Keratinocyte (primary cell): ENCODE results near the gene TENM4.

Experiments
- EZH2 ChIP-seq: IDR thresholded peaks from one replicate; pipeline ENCODE4 v1.6.1; 2012; ENCODE audit warnings: inconsistent platforms, mild to moderate bottlenecking, low read length, moderate library complexity
- TF ChIP-seq, protein P1 (sequence below), 3 experiments: IDR thresholded peaks in 1 of 3; conservative IDR thresholded peaks in 1 of 3; optimal IDR thresholded peaks in 1 of 3; 2 replicates in 2 of 3; 3 replicates in 1 of 3; pipeline versions ENCODE3 to v1.5.1; 2011; ENCODE audit warnings: low read length in 3 of 3, mild to moderate bottlenecking in 3 of 3, moderate library complexity in 2 of 3, control low read depth in 1 of 3, inconsistent platforms in 1 of 3; ENCODE audit not compliant: insufficient read depth in 2 of 3; ENCODE audit errors: extremely low read depth in 1 of 3

DNA sequence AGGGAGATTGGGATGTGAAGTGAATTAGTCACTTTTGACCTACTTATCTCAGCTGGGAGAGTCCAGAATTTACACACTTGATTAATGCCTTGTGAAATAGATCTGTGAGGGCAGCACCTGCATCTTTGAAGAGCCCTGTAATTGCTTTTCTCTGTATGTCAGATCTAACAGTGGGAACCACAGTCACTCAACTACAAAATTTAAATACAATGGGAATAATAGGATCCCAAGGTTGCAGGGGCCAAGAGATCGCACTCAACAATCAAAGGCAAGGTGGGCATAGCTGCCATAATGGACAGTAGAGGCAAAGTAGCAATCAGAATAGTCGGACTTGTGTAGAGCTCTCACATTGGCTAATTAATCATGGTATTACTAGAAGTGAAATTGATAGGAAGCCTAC, 820.7 kb downstream of the TENM4 start:
- TF ChIP-seq, protein P1, sequence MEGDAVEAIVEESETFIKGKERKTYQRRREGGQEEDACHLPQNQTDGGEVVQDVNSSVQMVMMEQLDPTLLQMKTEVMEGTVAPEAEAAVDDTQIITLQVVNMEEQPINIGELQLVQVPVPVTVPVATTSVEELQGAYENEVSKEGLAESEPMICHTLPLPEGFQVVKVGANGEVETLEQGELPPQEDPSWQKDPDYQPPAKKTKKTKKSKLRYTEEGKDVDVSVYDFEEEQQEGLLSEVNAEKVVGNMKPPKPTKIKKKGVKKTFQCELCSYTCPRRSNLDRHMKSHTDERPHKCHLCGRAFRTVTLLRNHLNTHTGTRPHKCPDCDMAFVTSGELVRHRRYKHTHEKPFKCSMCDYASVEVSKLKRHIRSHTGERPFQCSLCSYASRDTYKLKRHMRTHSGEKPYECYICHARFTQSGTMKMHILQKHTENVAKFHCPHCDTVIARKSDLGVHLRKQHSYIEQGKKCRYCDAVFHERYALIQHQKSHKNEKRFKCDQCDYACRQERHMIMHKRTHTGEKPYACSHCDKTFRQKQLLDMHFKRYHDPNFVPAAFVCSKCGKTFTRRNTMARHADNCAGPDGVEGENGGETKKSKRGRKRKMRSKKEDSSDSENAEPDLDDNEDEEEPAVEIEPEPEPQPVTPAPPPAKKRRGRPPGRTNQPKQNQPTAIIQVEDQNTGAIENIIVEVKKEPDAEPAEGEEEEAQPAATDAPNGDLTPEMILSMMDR (optimal IDR thresholded peaks at IDR 0.05 in 1 of 3, IDR thresholded peaks at IDR 0.05 in 1 of 3, conservative IDR thresholded peaks at IDR 0.05 in 1 of 3; ENCODE audit: extremely low read depth in 1 of 3, insufficient read depth in 2 of 3, low read length in 3 of 3), result no peak
- TF ChIP-seq EZH2, result no peak
